Right renal pelvis (tissue), 4 donors: ENCODE results near the gene LRCOL1. TPM values are rescaled to one million over a fixed set of nuclear protein-coding genes. Genes with fewer than 3 reads are reported as not detected.

ENCODE experiments used
- DNase-seq, 4 donors: peaks; one replicate each; pipeline ENCODE4 v3.0.0-alpha.2; 2013; ENCODE audit warnings: low read depth in 4 of 4, low spot score in 3 of 4, missing footprints in 1 of 4
- polyA plus RNA-seq, 4 donors: library from polyadenylated mRNA; unstranded; fragments of 120-200 nt; gene quantifications; one replicate each; pipeline ENCODE4 v1.2.1, GENCODE V29; 2013; ENCODE audit not compliant: insufficient read length in 4 of 4

LRCOL1 gene
- polyA plus RNA-seq, 4 donors, result 1.1 to 2.7 (median 2.2) TPM

- DNase-seq, result no peak
Measured at GRCh38 chr12:132637811-132638210, 27.4 kb upstream of the LRCOL1 start.

DNA sequence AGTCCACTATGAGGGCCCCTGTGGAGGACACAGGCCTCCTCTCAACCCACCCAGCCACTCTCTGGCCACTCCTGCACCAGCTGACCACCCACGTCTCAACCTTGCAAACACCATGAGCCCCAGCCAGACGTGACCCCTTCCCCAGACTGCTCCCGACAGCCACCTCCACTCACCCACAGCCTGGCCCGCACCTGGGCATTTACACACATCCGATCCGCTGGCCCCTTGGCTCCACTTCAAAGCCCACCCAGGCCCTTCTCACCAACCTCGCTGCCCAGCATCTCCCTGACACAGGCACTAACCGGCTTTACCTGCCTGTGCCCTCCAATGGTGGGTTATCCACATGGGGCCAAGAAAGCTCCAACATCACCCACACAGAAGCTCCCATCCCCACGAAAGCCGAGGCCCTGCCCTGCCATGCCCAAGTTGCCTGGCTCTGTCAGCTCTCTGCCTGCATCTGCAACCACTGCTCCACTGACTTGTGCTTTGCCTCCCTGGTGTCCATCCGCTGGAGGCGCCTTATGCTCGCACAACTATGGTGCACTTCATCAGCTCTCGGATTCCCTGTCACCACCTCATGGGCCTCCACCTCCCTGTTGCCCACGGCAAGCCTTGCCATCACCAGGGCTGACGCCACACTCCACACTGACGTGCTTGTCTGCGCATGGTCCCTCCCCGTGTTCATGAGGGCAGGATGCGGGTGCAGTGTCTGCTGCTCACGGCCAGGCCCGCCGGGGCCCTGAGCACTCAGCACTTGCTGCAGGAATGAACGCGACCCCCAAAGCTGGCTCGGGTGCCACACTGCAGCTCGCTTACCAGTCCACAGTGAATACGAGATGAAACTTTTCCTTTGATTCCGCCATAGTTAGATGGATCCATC, 24.9 kb upstream of the LRCOL1 start:
- DNase-seq, result no peak

DNA sequence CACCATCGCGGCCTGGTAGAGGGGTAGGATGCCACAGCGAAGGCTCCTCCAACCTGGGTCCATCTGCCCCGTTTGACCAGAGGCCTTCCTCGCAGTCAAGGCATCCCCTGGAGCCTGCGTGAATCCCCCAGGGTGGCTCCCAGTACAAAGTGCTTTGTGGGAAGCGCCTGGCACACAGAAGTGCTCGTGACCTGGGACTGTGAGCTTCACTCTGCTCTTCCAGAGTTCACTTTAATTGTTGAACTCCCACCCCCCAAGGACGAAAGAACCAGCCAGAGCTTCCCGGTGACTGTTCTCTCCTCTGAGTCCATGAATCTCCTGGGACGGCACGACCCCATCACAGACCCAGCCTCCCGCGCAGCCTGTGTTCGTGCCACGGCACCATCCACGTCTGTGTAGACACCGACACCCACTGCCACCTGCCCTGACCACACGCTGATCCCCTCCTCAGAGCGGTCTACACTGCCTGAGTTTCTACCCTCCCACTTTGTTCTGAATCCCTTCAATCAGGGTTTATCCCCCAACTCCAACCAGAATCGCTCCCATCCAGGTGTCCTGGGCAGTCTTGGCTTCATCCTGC, 24.1 kb upstream of the LRCOL1 start:
- no peak for DNase-seq

GRCh38 chr12:132633901-132634300, 23.5 kb upstream of the LRCOL1 start:
- DNase-seq, result no peak

DNA sequence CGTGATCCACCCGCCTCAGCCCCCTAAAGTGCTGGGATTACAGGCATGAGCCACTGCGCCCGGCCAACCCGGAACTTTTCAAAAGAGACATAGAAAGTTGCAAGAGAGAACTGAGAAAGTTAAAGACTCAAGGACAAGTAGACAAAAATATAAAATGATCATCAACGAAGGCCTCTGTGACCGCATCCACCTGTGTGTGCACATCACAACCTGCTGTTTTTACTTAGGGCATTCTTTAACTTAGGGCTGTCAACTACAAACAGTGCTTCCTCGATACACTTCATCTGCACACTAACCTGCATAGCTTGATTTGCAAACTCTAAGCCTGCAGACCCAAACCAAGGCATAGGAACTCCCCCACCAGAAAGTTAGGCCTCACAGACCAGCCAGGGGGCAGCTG, 23.0 kb upstream of the LRCOL1 start:
- no peak for DNase-seq

DNA sequence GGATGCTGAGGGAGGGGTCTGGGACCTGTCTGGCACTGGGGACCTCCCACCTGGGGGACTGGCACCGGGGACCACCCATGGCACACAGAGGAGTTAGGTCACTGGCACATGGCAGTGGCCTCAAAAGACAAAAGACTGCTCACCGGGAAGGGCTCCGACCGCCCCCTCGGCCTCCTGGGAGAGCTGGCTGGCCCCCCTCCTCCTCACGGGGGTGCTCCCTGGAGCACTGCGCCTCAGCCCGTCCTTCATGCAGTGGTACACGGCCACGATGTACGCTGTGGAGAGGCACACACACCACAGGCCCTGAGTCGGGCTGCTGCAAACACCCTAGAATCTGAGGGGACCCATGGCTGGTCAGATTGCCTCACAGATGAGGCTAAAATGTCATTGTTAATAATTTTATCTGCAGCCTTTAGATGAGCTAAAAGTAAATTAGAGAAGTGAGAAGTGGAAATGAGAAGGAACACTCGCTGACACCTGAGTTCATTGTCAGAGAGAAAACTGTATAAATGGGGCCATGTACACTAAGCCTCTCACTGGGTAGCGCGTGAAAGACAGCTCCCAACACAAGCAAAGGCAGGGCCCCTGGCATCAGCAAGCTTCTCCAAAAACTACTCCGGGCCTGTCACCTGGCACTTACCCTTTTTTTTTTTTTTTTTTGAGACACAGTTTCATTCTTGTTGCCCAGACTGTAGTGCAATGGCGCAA, 22.3 kb upstream of the LRCOL1 start:
- DNase-seq, result no peak

DNA sequence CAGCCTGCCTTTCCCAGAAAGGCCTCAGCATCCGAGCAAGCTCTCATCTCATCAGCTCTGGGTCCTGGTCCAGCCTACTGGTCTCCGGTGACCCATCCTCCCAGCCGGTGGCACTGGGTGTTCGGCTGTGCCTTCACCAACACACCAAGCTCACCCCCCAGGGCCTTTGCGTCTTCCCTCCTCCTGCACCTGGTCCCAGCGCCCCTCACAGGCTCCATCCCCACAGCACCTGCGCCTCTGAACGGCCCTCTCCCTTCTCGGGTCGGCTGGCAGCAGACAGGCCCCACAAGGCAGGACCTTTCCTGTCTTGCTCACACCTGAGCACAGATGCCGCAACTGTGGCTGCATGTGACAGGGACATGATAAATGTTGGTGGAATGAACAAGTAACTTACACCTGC, 21.3 kb upstream of the LRCOL1 start:
- DNase-seq, result no peak

GRCh38 chr12:132630672-132631071, 20.3 kb upstream of the LRCOL1 start:
- DNase-seq, result no peak

DNA sequence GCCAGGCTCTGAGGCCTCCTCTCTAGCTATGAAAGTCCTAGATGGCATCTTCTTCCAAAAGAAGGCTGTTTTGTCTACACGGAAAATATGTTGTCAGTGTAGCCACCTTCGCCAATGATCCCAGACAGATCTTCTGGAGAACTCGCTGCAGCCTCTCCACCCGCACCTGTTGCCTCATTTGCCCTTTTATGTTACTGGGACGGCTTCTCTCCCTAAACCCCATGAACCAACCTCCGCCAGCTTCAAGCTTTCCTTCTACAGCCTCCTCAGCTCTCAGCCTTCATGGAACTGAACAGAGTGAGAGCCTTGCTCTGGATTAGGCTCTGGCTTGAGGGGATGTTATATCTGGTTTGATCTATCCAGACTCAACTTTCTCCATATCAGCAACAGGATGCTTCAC, 18.9 kb upstream of the LRCOL1 start:
- no peak for DNase-seq

DNA sequence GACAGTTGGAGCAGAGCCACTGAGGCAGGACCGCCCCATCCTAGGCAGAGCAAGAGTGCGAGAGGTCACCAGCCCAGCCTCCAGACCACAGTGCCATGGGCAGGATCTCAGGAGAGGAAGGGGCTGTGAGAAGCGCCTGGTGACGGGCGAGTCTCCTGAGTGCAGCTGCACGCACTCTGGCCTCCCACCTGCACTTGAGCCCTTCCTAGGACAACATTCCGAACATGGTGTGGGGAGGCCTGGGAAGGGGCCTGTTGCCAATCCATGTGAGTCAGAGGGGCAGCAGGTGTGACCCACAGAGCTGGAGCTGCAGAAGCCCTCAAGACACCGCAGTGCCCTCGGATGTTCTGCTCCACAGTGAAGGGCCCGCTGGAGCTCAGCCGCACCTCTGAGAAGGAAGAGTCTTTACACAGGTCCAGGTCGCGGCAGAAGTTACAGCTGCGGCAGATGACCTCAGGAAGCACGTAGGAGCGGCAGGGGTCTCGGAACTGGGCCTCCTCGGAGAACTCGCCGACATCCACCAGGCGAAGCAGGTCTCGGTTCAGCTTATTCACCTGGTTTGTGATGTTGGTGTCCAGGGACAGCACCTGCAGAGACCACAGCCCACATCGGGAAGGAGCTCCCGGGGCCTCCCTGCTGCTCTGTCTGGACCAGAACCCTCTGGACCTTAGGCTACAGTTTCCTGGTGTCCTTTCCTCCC, 15.5 kb upstream of the LRCOL1 start:
- no peak for DNase-seq

DNA sequence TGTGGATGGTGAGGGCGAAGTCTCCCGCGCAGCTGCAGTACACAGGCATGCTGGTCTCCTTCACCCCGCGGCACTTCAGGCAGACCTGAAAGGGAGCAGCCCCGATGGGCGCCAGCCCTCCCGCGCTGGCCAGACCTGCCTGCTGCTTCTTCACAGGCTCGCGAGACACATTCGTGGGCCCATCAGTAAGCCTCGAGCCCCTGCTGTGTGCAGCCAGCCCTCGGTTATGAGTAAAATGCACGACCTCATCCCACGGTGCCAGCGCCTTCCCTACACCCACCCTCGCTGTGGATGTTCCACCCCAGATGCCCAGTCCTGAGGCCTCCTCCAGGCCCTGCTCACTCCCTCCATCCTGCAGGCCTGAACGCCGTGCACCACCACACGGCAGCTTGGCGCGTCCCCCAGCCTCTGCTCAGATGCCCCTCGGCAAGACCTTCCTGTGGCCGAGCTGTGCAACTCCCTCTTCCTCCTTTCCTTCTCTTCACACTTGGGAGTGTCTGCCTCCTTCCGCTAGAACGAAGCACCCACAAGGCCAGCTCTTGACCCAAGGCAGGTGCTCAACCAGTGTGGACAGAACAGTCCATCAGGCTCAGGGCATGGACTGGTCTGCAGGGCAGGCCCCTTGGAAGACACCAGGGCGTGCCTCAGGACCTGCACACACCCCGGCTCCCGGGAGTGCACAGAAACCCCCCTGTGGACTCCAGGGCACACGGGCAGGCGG, 14.7 kb upstream of the LRCOL1 start:
- DNase-seq, result no peak

DNA sequence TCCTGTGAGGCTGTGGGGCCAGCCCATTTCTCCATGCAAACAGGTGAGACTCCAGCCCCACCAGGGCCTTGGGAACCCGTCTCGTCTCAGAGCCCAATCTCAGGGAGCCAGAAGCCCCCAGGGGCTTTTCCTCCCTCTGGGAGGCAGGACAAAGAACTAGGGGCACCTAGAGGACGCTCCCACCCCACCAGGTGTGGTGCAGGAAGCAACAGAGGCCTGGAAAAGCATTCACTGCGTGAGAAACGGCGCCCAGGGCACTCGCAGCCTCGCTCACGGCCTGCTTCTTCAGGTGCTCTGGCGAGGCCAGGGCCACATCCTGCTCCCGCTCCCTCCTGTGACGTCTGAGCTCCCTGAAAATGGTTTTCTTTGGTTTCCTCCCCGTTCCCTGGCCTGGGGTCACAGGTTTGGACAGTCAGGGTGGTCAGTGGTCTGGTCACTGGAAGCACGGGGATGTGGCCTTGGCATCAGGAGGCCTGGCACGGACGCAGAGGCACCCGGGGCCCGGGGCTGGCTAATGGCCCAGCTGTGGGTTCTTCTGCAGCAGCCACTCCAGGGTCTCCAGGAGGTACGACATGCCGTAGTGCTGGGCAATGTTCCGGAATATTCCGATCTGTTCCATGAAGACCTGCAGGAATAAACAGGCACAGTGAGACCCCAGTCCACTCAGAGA, 13.9 kb upstream of the LRCOL1 start:
- DNase-seq, result no peak

- DNase-seq, result no peak
Measured at GRCh38 chr12:132623072-132623869, 12.9 kb upstream of the LRCOL1 start.

DNA sequence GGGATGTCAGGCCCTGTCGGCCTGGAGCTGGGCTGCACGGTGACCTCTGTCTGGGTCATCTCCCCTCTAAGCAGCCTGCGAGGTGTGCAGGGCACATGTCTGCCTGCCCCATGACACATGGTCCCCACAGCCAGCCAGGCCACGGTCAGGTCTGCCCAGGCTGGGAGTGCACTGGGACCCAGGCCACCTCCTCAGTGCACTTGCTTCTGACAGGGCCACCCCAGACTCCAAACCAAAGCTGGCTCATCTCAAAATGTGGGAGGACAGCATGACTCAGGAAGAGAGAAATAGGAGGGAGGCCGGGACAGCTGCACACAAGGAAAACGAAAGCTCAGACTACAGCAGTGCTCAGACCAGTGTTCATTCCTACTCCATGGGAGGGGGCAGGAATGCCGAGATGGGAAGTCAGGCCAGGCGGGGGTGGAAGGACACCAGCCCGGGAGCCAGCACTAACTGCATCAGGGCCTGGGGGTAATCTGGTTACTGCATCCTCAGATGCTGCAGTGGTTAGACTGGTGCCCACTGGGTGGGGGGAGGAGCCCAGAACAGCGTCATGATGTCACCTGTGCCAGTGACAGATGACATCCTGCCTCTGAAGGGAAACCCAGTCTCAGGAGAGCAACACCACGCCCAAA, 12.2 kb upstream of the LRCOL1 start:
- peak in 1 of 4 donors; percentile 60 for DNase-seq

GRCh38 chr12:132621657-132622435, 11.5 kb upstream of the LRCOL1 start:
- no peak for DNase-seq

DNA sequence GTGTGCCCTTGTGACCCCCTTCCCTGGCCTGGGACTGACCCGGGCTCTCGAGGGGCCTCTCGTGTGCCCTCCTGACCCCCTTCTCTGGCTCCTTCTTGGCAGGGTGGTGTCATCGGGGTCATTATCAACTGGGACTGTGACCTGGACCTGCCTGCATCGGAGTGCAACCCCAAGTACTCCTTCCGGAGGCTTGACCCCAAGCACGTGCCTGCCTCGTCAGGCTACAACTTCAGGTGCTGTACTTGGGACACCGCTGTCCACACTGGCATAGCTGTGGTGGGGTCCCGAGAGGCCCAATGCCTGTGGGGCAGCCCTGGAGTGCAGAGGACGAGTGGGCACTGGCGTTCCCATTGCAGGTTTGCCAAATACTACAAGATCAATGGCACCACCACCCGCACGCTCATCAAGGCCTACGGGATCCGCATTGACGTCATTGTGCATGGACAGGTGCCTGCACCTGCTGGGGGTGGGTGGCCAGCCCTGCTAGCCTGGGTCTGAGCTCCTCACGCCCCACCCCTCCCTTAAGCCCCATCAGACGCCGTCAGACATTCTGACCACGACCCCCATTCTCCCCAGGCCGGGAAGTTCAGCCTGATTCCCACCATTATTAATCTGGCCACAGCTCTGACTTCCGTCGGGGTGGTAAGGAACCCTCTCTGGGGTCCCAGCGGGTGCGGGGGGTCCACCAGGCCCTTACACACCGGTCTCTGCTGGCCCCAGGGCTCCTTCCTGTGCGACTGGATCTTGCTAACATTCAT, 10.7 kb upstream of the LRCOL1 start:
- no peak for DNase-seq
